ENCODE measurements around the gene PPARD.

DNA sequence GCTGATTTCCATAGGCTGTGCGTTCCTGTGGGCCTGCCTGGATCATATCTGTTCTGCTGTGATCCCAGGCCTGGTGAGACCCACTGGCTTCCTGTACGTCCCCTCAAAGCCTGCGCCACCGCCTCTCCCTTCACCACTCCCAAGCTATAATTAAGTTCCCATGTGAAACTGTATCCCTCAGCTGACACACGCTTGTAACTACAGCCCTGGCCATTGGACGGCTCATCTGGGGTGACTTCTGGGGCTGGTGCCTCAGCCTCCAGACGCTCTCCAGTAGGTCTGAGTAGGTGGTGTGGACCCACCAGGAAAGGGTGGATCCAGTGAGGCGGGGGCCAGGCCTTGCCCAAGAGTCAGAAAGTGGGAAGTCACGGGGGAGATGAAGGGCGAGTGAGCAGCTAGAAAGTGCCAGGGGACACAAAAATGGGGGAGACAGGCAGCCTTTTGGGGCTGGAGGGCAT, 21.0 kb downstream of the PPARD start:
- TF ChIP-seq, protein P1, sequence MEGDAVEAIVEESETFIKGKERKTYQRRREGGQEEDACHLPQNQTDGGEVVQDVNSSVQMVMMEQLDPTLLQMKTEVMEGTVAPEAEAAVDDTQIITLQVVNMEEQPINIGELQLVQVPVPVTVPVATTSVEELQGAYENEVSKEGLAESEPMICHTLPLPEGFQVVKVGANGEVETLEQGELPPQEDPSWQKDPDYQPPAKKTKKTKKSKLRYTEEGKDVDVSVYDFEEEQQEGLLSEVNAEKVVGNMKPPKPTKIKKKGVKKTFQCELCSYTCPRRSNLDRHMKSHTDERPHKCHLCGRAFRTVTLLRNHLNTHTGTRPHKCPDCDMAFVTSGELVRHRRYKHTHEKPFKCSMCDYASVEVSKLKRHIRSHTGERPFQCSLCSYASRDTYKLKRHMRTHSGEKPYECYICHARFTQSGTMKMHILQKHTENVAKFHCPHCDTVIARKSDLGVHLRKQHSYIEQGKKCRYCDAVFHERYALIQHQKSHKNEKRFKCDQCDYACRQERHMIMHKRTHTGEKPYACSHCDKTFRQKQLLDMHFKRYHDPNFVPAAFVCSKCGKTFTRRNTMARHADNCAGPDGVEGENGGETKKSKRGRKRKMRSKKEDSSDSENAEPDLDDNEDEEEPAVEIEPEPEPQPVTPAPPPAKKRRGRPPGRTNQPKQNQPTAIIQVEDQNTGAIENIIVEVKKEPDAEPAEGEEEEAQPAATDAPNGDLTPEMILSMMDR (IDR thresholded peaks at IDR 0.05), result no peak
- TF ChIP-seq POLR2A (IDR thresholded peaks at IDR 0.05) (no peak), EP300 (IDR thresholded peaks at IDR 0.05) (no peak)
